Right lobe of liver (tissue), 6 donors: ENCODE measurements around the gene SPATA9. TPM values are rescaled to one million over a fixed set of nuclear protein-coding genes. Genes with fewer than 3 reads are reported as not detected.
A peak's percentile ranks its signal among the peaks of the same experiment; 100 is the strongest.

Experiments used
- ATAC-seq, 4 donors: fragments of 200-7000 bp; cut with Tn5 transposase; one replicate each; pipeline ENCODE4 v1.9.1; 2020; ENCODE audit warnings: mild to moderate bottlenecking in 4 of 4, moderate library complexity in 4 of 4
- DNase-seq, 3 donors: peaks; one replicate each; pipeline ENCODE4 v3.0.0-alpha.2; 2020
- H3K27ac ChIP-seq, 3 donors: fragments of 200-600 bp; one replicate each; pipeline ENCODE4 v1.8.0; 2022
- H3K27me3 ChIP-seq, 2 donors: fragments of 200-600 bp; one replicate each; pipeline ENCODE4 v1.8.0; 2022
- H3K36me3 ChIP-seq, 4 donors: fragments of 200-600 bp; sonication (generic) in 1 of 4; one replicate each; pipeline versions ENCODE4 v1.5.1 to v1.8.0; 2017 to 2022; ENCODE audit warnings: control low read depth in 1 of 4
- H3K4me1 ChIP-seq, 4 donors: fragments of 200-600 bp; sonication (generic) in 1 of 4; one replicate each; pipeline versions ENCODE4 v1.5.1 to v1.8.0; 2017 to 2022; ENCODE audit warnings: control low read depth in 1 of 4
- H3K4me3 ChIP-seq, 3 donors: fragments of 200-600 bp; one replicate each; pipeline ENCODE4 v1.8.0; 2022
- H3K9me3 ChIP-seq, 4 donors: fragments of 200-600 bp; sonication (generic) in 1 of 4; one replicate each; pipeline versions ENCODE4 v1.5.1 to v1.8.0; 2017 to 2022; ENCODE audit warnings: control low read depth in 1 of 4
- CTCF ChIP-seq, 4 donors: fragments of 200-600 bp in 3 of 4; fragments of 450-650 bp in 1 of 4; IDR thresholded peaks; one replicate each; pipeline versions ENCODE4 v1.5.1 to v1.8.0; 2016 to 2022; ENCODE audit warnings: antibody characterized with exemption in 4 of 4, mild to moderate bottlenecking in 2 of 4
- POLR2A ChIP-seq: fragments of 450-650 bp; IDR thresholded peaks from one replicate; pipeline ENCODE4 v1.6.1; 2017; ENCODE audit warnings: antibody characterized with exemption, mild to moderate bottlenecking
- WGBS: methylation state at CpG from one replicate; pipeline ENCODE4 v1.1.6; 2018; ENCODE audit warnings: low coverage, low lambda C conversion rate; ENCODE audit not compliant: insufficient coverage; ENCODE audit errors: missing lambda C conversion rate; 5-methylcytosine and 5-hydroxymethylcytosine counted together
- intact Hi-C, 2 donors: fragments of 100-400 bp; cut with DNase I; formaldehyde crosslinking; loops; one replicate each; pipeline versions ENCODE4 v1.11.2 to v1.14.1; 2022
- total RNA-seq, 6 experiments: library from RNA; depleted of rRNA in 2 of 6; stranded (reverse); fragments of >200 nt in 2 of 6; fragmentation: NEBNext Ultra II Directional in 3 of 6; extraction: Animal tissue kit (Norgen Biotek cat#: 25700) in 3 of 6; gene quantifications; one replicate each; pipeline versions ENCODE4 v1.1.0 to v1.2.4, GENCODE V29; 2016 to 2023
- donor health status: DM: no; HTN: yes; CAD: no.
- donor health status: DM: no; HTN: no; CAD: no.
- donor health status: DM: no; HTN: no; CAD: no.
- donor health status: DM: no; HTN: yes; CAD: no.
- donor health status: DM: no; HTN: yes; CAD: no.

Gene SPATA9
- total RNA-seq, 6 experiments from 2014 or later, result 0.35 to 0.55 (median 0.38) TPM; not detected in 2

GRCh38 chr5:95624368-95624767 is 58.4 kb downstream of the SPATA9 start:
- Histone ChIP-seq H3K9me3 (no peaks in the 10 kb centered on the region), H3K4me1 (peaks cover 0 to 18% (median 4%) of the 10 kb centered on the region in 4 donors), H3K4me3 (no peak overlapping the region), H3K27me3 (no peaks in the 10 kb centered on the region), H3K36me3 (no peaks in the 10 kb centered on the region), H3K27ac (no peak overlapping the region)
- DNase-seq (no peak), ATAC-seq (no peak)
- WGBS, result 100% methylated on average over 2 of the region's 2 CpGs
- intact Hi-C loops, result no loop called here
- TF ChIP-seq POLR2A (no peak), CTCF (IDR thresholded peaks at IDR 0.05) (no peak)

- no peak for DNase-seq
- TF ChIP-seq CTCF (IDR thresholded peaks at IDR 0.05) (no peak), POLR2A (no peak)
- Histone ChIP-seq H3K4me3 (no peak overlapping the region), H3K4me1 (peaks cover 0 to 20% (median 4%) of the 10 kb centered on the region in 4 donors), H3K27me3 (no peaks in the 10 kb centered on the region), H3K36me3 (no peaks in the 10 kb centered on the region), H3K9me3 (no peaks in the 10 kb centered on the region), H3K27ac (no peak overlapping the region)
- intact Hi-C loops, result no loop called here
- 90% methylated on average over 5 of the region's 5 CpGs for WGBS
- ATAC-seq, result no peak
Measured at GRCh38 chr5:95623706-95624105, 59.1 kb downstream of the SPATA9 start.

GRCh38 chr5:95621839-95622629 is 60.8 kb downstream of the SPATA9 start:
- TF ChIP-seq CTCF (IDR thresholded peaks at IDR 0.05) (no peak), POLR2A (no peak)
- Histone ChIP-seq H3K27me3 (no peaks in the 10 kb centered on the region), H3K27ac (peak overlapping the region in 2 of 3 donors; percentile 37 to 38), H3K4me1 (peaks cover 0 to 20% (median 4%) of the 10 kb centered on the region in 4 donors), H3K36me3 (no peaks in the 10 kb centered on the region), H3K4me3 (peak overlapping the region in 2 of 3 donors; percentile 56 to 59), H3K9me3 (no peaks in the 10 kb centered on the region)
- intact Hi-C loops, result no loop called here
- ATAC-seq (peak in 2 of 4 donors; percentile 6 to 29), DNase-seq (no peak)
- WGBS, result 38% methylated on average over 8 of the region's 8 CpGs

- ATAC-seq, result peak; percentile 71 to 82 (median 80)
- 0% methylated on average over 2 of the region's 92 CpGs for WGBS
- Histone ChIP-seq H3K36me3 (no peaks in the 10 kb centered on the region), H3K27ac (peak overlapping the region in 2 of 3 donors; percentile 37 to 38), H3K27me3 (no peaks in the 10 kb centered on the region), H3K9me3 (no peaks in the 10 kb centered on the region), H3K4me1 (peaks cover 0 to 20% (median 4%) of the 10 kb centered on the region in 4 donors), H3K4me3 (peak overlapping the region; percentile 46 to 59 (median 56))
- peak; percentile 56 to 66 (median 57) for DNase-seq
- intact Hi-C loops, result no loop called here
- TF ChIP-seq POLR2A, result no peak
- no peak for TF ChIP-seq CTCF (IDR thresholded peaks at IDR 0.05)
Measured at GRCh38 chr5:95620870-95621838, 61.6 kb downstream of the SPATA9 start.
